GM10266 (cell line): ENCODE data around the gene NGEF.

ENCODE experiments used
- DNase-seq: peaks from one replicate; pipeline ENCODE4 v3.0.0; 2012; ENCODE audit errors: extremely low spot score
- CTCF ChIP-seq: IDR thresholded peaks from 2 replicates; pipeline ENCODE4 v1.5.1; 2012; ENCODE audit warnings: mild to moderate bottlenecking, low read depth; ENCODE audit not compliant: control insufficient read depth, insufficient read depth; ENCODE audit errors: missing control alignments

The NGEF gene

GRCh38 chr2:232833830-232834229 is 179.2 kb downstream of the NGEF start:
- no peak for TF ChIP-seq CTCF
- no peak for DNase-seq

- DNase-seq = no peak
- no peak for TF ChIP-seq CTCF
Measured at GRCh38 chr2:232831496-232831895, 181.6 kb downstream of the NGEF start.

- no peak for TF ChIP-seq CTCF
- no peak for DNase-seq
Measured at GRCh38 chr2:232829988-232830387, 183.1 kb downstream of the NGEF start.
